Inferior parietal cortex (tissue), 1 donor: Measurements from ENCODE around the gene FOXO3B.
"Not testable (repeated sequence)": the region's sequence is repeated elsewhere in the genome, so short reads cannot be mapped to it uniquely, and the experiment has no call there.

ENCODE experiments used
- DNase-seq: peaks from one replicate; pipeline ENCODE4 v3.0.0-alpha.2; 2016; ENCODE audit errors: extremely low spot score

The FOXO3B gene

DNA sequence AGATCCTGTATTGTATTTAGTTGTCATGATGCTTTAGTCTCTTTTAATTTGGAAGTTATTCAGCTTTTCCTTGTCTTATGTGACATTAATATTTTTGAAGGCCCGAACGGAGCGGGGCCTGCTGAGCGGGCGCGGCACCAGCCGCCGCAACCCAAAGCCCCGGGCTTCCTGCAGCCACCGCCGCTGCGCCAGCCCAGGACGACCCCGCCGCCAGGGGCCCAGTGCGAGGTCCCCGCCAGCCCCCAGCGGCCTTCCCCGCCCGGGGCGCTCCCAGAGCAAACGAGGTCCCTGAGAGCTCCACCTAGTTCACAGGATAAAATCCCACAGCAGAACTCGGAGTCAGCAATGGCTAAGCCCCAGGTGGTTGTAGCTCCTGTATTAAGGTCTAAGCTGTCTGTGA, 32.0 kb downstream of the FOXO3B start:
- not testable (repeated sequence) for DNase-seq

DNA sequence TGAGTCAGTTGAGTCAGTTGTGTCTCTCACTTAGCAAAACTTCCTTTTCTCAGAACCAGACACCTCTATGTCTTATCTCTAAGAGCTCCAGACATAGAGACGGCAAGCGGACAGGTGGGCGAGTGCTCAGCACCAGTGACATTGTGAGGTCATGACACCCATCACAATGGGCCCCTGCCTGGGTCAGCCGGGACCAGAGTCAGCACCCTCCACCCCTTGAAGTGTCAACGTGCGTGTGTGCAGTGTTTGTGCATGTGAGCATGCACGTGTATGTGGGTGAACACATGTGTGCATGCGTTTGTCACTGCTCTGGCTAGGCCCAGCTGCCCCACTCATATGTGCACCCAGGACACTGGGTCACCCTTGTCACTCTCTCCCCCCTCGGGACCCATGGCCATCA, 37.8 kb downstream of the FOXO3B start, which contains the start of gene TBC1D28:
TBC1D28 (minus strand) TSS at position 101 of the 400 bp plus-strand sequence. CDS start 3,039 bp downstream, outside the sequence.
- DNase-seq = not testable (repeated sequence)

GRCh38 chr17:18643124-18643523, 39.0 kb downstream of the FOXO3B start:
- not testable (repeated sequence) for DNase-seq

DNA sequence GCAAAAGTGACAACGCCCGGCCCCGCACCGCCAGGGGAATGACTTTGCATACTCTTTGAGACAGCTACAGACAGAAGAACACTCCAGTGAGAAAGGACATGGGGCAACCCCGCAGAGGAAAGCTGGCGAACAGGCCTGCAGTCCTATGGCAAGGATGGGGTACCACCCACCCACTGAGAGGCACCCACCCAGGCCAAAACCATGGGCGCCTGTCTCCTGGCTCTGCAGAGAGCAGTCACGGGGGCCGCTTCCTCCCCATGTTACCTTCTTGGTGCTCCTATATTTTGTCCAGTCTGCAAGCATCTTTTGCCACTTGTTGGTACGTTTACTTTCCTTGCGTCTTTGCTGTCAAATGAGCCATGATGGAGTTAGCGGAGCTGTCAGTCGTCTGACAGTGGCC, 43.8 kb downstream of the FOXO3B start:
- DNase-seq = not testable (repeated sequence)

- DNase-seq = not testable (repeated sequence)
Measured at GRCh38 chr17:18636237-18636636, 45.9 kb downstream of the FOXO3B start.

- DNase-seq = not testable (repeated sequence)
Measured at GRCh38 chr17:18635773-18636172, 46.3 kb downstream of the FOXO3B start.

DNA sequence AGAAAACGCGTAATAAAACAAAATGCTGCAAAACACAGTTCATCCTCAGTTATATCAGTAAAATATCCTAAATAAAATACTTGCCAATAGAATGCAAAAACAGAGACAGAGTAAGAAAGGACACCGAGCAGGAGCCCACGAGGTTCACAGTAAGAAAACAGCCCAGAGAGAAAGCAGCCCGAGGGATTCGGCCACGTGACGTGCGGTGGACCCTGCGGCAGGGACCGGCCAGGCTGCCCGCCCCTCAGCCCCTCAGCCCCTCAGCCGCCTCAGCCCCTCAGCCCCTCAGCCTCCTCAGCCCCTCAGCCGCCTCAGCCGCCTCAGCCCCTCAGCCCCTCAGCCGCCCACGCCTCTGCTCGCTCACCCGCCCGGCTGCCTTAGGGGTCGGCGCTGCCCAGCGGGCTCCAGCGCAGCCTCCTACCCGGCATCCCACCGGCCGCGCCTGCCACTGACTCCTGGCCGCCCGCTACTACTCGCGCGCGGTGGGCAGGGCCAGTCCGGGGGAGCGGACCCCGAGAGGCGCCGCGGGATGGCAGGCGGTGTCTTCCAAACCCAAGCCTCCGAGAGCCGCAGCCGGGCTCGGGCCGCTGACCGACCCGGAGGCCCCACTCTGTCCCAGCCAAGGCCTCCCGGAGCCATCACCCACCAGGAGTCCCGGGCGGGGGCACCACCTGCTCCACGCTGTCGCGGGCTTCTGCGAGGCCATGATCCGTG, 47.4 kb downstream of the FOXO3B start:
- not testable (repeated sequence) for DNase-seq
